Gastrocnemius medialis (tissue), 4 donors: ENCODE measurements around the gene ACOT7. TPM values are rescaled to one million over a fixed set of nuclear protein-coding genes. Genes with fewer than 3 reads are reported as not detected.
"Not testable (repeated sequence)": the region's sequence is repeated elsewhere in the genome, so short reads cannot be mapped to it uniquely, and the experiment has no call there.

Source experiments
- ATAC-seq, 2 donors: fragments of 150-250 bp; one replicate each; pipeline ENCODE4 v1.9.1; 2016
- DNase-seq, 2 donors: peaks; one replicate each; pipeline ENCODE4 v3.0.0-alpha.2; 2019
- H3K27ac ChIP-seq, 4 donors: fragments of 200-600 bp; sonication (generic); 1 replicate in 1 of 4; 2 replicates in 3 of 4; pipeline ENCODE4 v1.5.1; 2016 to 2018; ENCODE audit warnings: mild to moderate bottlenecking in 2 of 4, moderate library complexity in 1 of 4
- H3K27me3 ChIP-seq, 3 donors: fragments of 200-600 bp; sonication (generic) in 2 of 3; 1 replicate in 1 of 3; 2 replicates in 2 of 3; pipeline versions ENCODE4 v1.5.1 to v1.6.0; 2016 to 2019; ENCODE audit warnings: mild to moderate bottlenecking in 1 of 3, moderate library complexity in 1 of 3
- H3K36me3 ChIP-seq, 2 donors: fragments of 200-600 bp; sonication (generic) in 1 of 2; one replicate each; pipeline ENCODE4 v1.5.1; 2017 to 2018
- H3K4me1 ChIP-seq, 2 donors: fragments of 200-600 bp; sonication (generic) in 1 of 2; one replicate each; pipeline ENCODE4 v1.5.1; 2016 to 2017; ENCODE audit warnings: mild to moderate bottlenecking in 2 of 2
- H3K4me3 ChIP-seq, 4 donors: fragments of 200-600 bp; sonication (generic) in 3 of 4; 1 replicate in 1 of 4; 2 replicates in 3 of 4; pipeline ENCODE4 v1.5.1; 2016 to 2019; ENCODE audit warnings: mild to moderate bottlenecking in 2 of 4
- H3K9me3 ChIP-seq, 3 donors: fragments of 200-600 bp; sonication (generic) in 2 of 3; 1 replicate in 1 of 3; 2 replicates in 2 of 3; pipeline ENCODE4 v1.5.1; 2016 to 2019
- CTCF ChIP-seq, 5 experiments: fragments of 450-650 bp in 3 of 5; fragments of 200-600 bp in 2 of 5; sonication (generic) in 2 of 5; IDR thresholded peaks in 4 of 5; conservative IDR thresholded peaks in 1 of 5; 1 replicate in 4 of 5; 2 replicates in 1 of 5; pipeline ENCODE4 v1.5.1; 2016 to 2019; ENCODE audit warnings: antibody characterized with exemption in 5 of 5, mild to moderate bottlenecking in 3 of 5, moderate library complexity in 3 of 5
- POLR2A ChIP-seq, 2 donors: fragments of 450-650 bp; IDR thresholded peaks; one replicate each; pipeline ENCODE4 v1.6.1; 2017; ENCODE audit warnings: antibody characterized with exemption in 2 of 2, mild to moderate bottlenecking in 2 of 2, moderate library complexity in 2 of 2
- in situ Hi-C, 4 donors: fragments of 200-750 bp; cut with MboI; loops; one replicate each; pipeline versions ENCODE4 v1.15.0 to v1.8.0; 2017; ENCODE audit warnings: low sequenced_read_pairs in 4 of 4
- intact Hi-C: fragments of 100-400 bp; cut with DNase I; formaldehyde crosslinking; loops from one replicate; pipeline ENCODE4 v1.15.1; 2023; ENCODE audit warnings: low total_unique reads
- total RNA-seq, 4 donors: library from RNA; depleted of rRNA; stranded (reverse); fragments of >200 nt; gene quantifications; one replicate each; pipeline versions ENCODE4 v1.1.0 to v1.2.3, GENCODE V29; 2016

ACOT7 gene
- total RNA-seq, 4 donors from 2014 or later = 1.3 to 5.8 (median 3.2) TPM

GRCh38 chr1:6373961-6374720 is 19.4 kb downstream of the ACOT7 start:
- in situ Hi-C loops = no loop called here
- no peak for ATAC-seq

GRCh38 chr1:6372236-6372635 is 21.3 kb downstream of the ACOT7 start:
- ATAC-seq, in situ Hi-C loops, H3K4me1 ChIP-seq, H3K9me3 ChIP-seq, H3K36me3 ChIP-seq, H3K4me3 ChIP-seq, H3K27ac ChIP-seq, H3K27me3 ChIP-seq, DNase-seq, intact Hi-C loops: not testable (repeated sequence)

More at GRCh38 chr1:6373961-6374720, 19.4 kb downstream of the ACOT7 start:
- intact Hi-C loops = no loop called here
- TF ChIP-seq CTCF (IDR thresholded peaks at IDR 0.05 in 4 of 5, conservative IDR thresholded peaks at IDR 0.05 in 1 of 5) = no peak
- TF ChIP-seq POLR2A (IDR thresholded peaks at IDR 0.05) = no peak
- no peak for DNase-seq
- Histone ChIP-seq H3K9me3 (no peaks in the 10 kb centered on the region), H3K27ac (no peak overlapping the region), H3K36me3 (no peaks in the 10 kb centered on the region), H3K4me1 (no peaks in the 10 kb centered on the region), H3K27me3 (no peaks in the 10 kb centered on the region), H3K4me3 (no peak overlapping the region)

GRCh38 chr1:6370006-6370405 is 23.6 kb downstream of the ACOT7 start:
- ATAC-seq (no peak), DNase-seq (no peak)
- Histone ChIP-seq H3K27me3 (no peaks in the 10 kb centered on the region), H3K4me3 (no peak overlapping the region), H3K9me3 (no peaks in the 10 kb centered on the region), H3K4me1 (no peaks in the 10 kb centered on the region), H3K27ac (no peak overlapping the region), H3K36me3 (no peaks in the 10 kb centered on the region)
- TF ChIP-seq CTCF (IDR thresholded peaks at IDR 0.05 in 4 of 5, conservative IDR thresholded peaks at IDR 0.05 in 1 of 5) (no peak), POLR2A (IDR thresholded peaks at IDR 0.05) (no peak)
- in situ Hi-C loops (no loop called here), intact Hi-C loops (no loop called here)

GRCh38 chr1:6367381-6368012 is 26.1 kb downstream of the ACOT7 start:
- intact Hi-C loops = no loop called here
- no peak for TF ChIP-seq POLR2A (IDR thresholded peaks at IDR 0.05)
- no peak for TF ChIP-seq CTCF (IDR thresholded peaks at IDR 0.05 in 4 of 5, conservative IDR thresholded peaks at IDR 0.05 in 1 of 5)
- no peaks in the 10 kb centered on the region for H3K36me3 ChIP-seq
- in situ Hi-C loops = no loop called here
- H3K4me1 ChIP-seq = no peaks in the 10 kb centered on the region
- H3K27me3 ChIP-seq = no peaks in the 10 kb centered on the region
- no peak overlapping the region for H3K4me3 ChIP-seq
- no peak overlapping the region for H3K27ac ChIP-seq
- DNase-seq = no peak
- H3K9me3 ChIP-seq = no peaks in the 10 kb centered on the region
- no peak for ATAC-seq

- no peaks in the 10 kb centered on the region for H3K36me3 ChIP-seq
- intact Hi-C loops = no loop called here
- no peak overlapping the region for H3K27ac ChIP-seq
- no peaks in the 10 kb centered on the region for H3K4me1 ChIP-seq
- TF ChIP-seq POLR2A (IDR thresholded peaks at IDR 0.05) (no peak), CTCF (IDR thresholded peaks at IDR 0.05 in 4 of 5, conservative IDR thresholded peaks at IDR 0.05 in 1 of 5) (no peak)
- no peak overlapping the region for H3K4me3 ChIP-seq
- no peak for DNase-seq
- ATAC-seq = no peak
- no peaks in the 10 kb centered on the region for H3K9me3 ChIP-seq
- H3K27me3 ChIP-seq = no peaks in the 10 kb centered on the region
- in situ Hi-C loops = no loop called here
These were observed 28.5 kb downstream of the ACOT7 start for GRCh38 chr1:6365047-6365446.
